K562 (cell line): ENCODE results near the gene RAD54L. TPM values are rescaled to one million over a fixed set of nuclear protein-coding genes. Genes with fewer than 3 reads are reported as not detected.

Experiments
- FOXA1 ChIP-seq: fragments of 450-650 bp; IDR thresholded peaks from 2 replicates; pipeline ENCODE4 v1.6.1; 2016; ENCODE audit warnings: mild to moderate bottlenecking, borderline replicate concordance
- HDAC1 ChIP-seq, 2 experiments: fragments of 450-650 bp; IDR thresholded peaks; 2 replicates each; pipeline ENCODE4 v1.6.1; 2016 to 2017; ENCODE audit warnings: inconsistent platforms in 1 of 2, mild to moderate bottlenecking in 1 of 2, moderate library complexity in 1 of 2
- HDAC2 ChIP-seq: fragments of 450-650 bp; IDR thresholded peaks from 2 replicates; pipeline ENCODE4 v1.6.1; 2016; ENCODE audit warnings: mild to moderate bottlenecking
- MCM3 ChIP-seq: fragments of 450-650 bp; IDR thresholded peaks from 2 replicates; pipeline ENCODE4 v1.6.1; 2016
- MYC ChIP-seq, 2 experiments: fragments of 250-450 bp in 1 of 2; sonication (Bioruptor Pico) in 1 of 2; IDR thresholded peaks; 2 replicates each; pipeline versions ENCODE4 v1.5.1 to v1.6.1; 2012 to 2021; ENCODE audit warnings: low read depth in 2 of 2, borderline replicate concordance in 1 of 2, improper control_type of control experiment in 1 of 2, low read length in 1 of 2, mild to moderate bottlenecking in 1 of 2, moderate library complexity in 1 of 2
- PBX2 ChIP-seq, 2 experiments: IDR thresholded peaks in 1 of 2; conservative IDR thresholded peaks in 1 of 2; 2 replicates each; pipeline ENCODE4 v1.6.1; 2016; ENCODE audit warnings: low read depth in 2 of 2, mild to moderate bottlenecking in 1 of 2, missing compliant biosample characterization in 1 of 2, missing genetic modification characterization in 1 of 2, moderate library complexity in 1 of 2
- PCBP1 ChIP-seq: fragments of 200-400 bp; formaldehyde crosslinking; IDR thresholded peaks from 2 replicates; pipeline ENCODE4 v1.6.1; 2018; ENCODE audit warnings: mild to moderate bottlenecking, low read depth, low read length; ENCODE audit not compliant: poor library complexity, severe bottlenecking
- RAD21 ChIP-seq, 2 experiments: fragments of 250-450 bp in 1 of 2; fragments of 450-650 bp in 1 of 2; sonication (Bioruptor Pico) in 1 of 2; formaldehyde crosslinking in 1 of 2; IDR thresholded peaks in 1 of 2; conservative IDR thresholded peaks in 1 of 2; 2 replicates each; pipeline versions ENCODE4 v1.4.0 to v1.8.0; 2020 to 2022; ENCODE audit warnings: mild to moderate bottlenecking in 2 of 2, moderate library complexity in 1 of 2
- SFPQ ChIP-seq: fragments of 200-400 bp; formaldehyde crosslinking; IDR thresholded peaks from 2 replicates; pipeline ENCODE4 v1.6.1; 2017; ENCODE audit warnings: mild to moderate bottlenecking, low read depth, low read length, moderate library complexity
- UBTF ChIP-seq, 2 experiments: IDR thresholded peaks; 2 replicates each; pipeline ENCODE4 v1.6.1; 2012; ENCODE audit warnings: improper control_type of control experiment in 2 of 2, low read depth in 2 of 2, low read length in 2 of 2, borderline replicate concordance in 1 of 2
- ZNF507 ChIP-seq: conservative IDR thresholded peaks from 2 replicates; pipeline ENCODE4 v1.6.1; 2017; ENCODE audit warnings: missing genetic modification characterization, missing compliant biosample characterization
- ZNF512 ChIP-seq: IDR thresholded peaks from 2 replicates; pipeline ENCODE4 v1.6.1; 2016; ENCODE audit warnings: missing genetic modification characterization, missing compliant biosample characterization
- ZNF584 ChIP-seq: fragments of 200-800 bp; sonication (Bioruptor generic); IDR thresholded peaks from 2 replicates; pipeline ENCODE4 v1.6.1; 2016; ENCODE audit warnings: low read depth, mild to moderate bottlenecking, missing genetic modification characterization, missing compliant biosample characterization
- polyA plus RNA-seq, 8 experiments: library from polyadenylated mRNA; depleted of rRNA in 4 of 8; stranded (reverse) in 5 of 8; unstranded in 3 of 8; fragments of >200 nt; fragmentation: Nextera tagmentation in 2 of 8; fragmentation: Illumina TruSeq in 1 of 8; extraction: Ambion mirVana in 2 of 8; extraction: Trizol in 1 of 8; gene quantifications; 2 replicates each; pipeline versions ENCODE4 v1.2.1 to v1.2.3, GENCODE V29; 2011 to 2014; ENCODE audit warnings: inconsistent platforms in 1 of 8, missing spikeins in 1 of 8
- total RNA-seq, 7 experiments: library from RNA; depleted of rRNA in 6 of 7; stranded (reverse); fragments of >200 nt in 6 of 7; fragmentation: Illumina TruSeq in 2 of 7; extraction: Trizol in 2 of 7; gene quantifications; 2 replicates each; pipeline versions ENCODE4 v1.2.1 to v1.2.3, GENCODE V29; 2011 to 2021; ENCODE audit warnings: low replicate concordance in 1 of 7

Gene RAD54L
- total and polyA plus RNA-seq, 9 of the 15 experiments (the other 6 are each of a cell fraction or from before 2014, with no cell fraction given), result 17.9 to 92.3 (median 37.5) TPM

GRCh38 chr1:46285730-46286477 lies 38.3 kb downstream of the RAD54L start (continued):
- TF ChIP-seq FOXA1, result no peak
- no peak for TF ChIP-seq SFPQ
- no peak for TF ChIP-seq ZNF507 (tag)
- peak; percentile 91 for TF ChIP-seq MYC (IDR thresholded peaks at IDR 0.05; ENCODE audit: low read depth, low read length)
- TF ChIP-seq MYC (CRISPR knock-in tag; IDR thresholded peaks at IDR 0.05; ENCODE audit: borderline replicate concordance, low read depth), result no peak
- no peak for TF ChIP-seq ZNF584 (CRISPR knock-in tag)
- peak; percentile 21 to 55 for TF ChIP-seq RAD21 (CRISPR knock-in tag; conservative IDR thresholded peaks at IDR 0.05 in 1 of 2, IDR thresholded peaks at IDR 0.05 in 1 of 2)
- TF ChIP-seq UBTF (IDR thresholded peaks at IDR 0.05; ENCODE audit: borderline replicate concordance in 1 of 2, low read depth in 2 of 2, low read length in 2 of 2), result 0 out of 4 replicates have a peak, but pooled peaks of 1 of the 2 experiments have one; percentile 15
- no peak for TF ChIP-seq PCBP1
- no peak for TF ChIP-seq MCM3
- peak; percentile 90 for TF ChIP-seq PBX2 (CRISPR knock-in tag; IDR thresholded peaks at IDR 0.05; ENCODE audit: low read depth)
- peak; percentile 93 for TF ChIP-seq PBX2 (tag; conservative IDR thresholded peaks at IDR 0.05; ENCODE audit: low read depth)
- no peak for TF ChIP-seq ZNF512
- TF ChIP-seq HDAC1 (IDR thresholded peaks at IDR 0.05), result no peak
- TF ChIP-seq HDAC2, result 0 out of 2 replicates have a peak, but pooled peaks have one; percentile 63
